Endothelial cell of umbilical vein (primary cell): ENCODE measurements around the gene PPM1L. TPM values are rescaled to one million over a fixed set of nuclear protein-coding genes. Genes with fewer than 3 reads are reported as not detected.

Experiments used
- BruUV-seq: library from RNA; stranded (reverse); fragments of 400-500 nt; replicated peaks from 2 replicates; lab custom pipeline; 2021; lab: Mats Ljungman, UMichigan
- CTCF ChIA-PET: fragments of 300-600, 350-600 bp; sonication (Branson Sonifier 250); formaldehyde crosslinking; loops from one replicate; lab custom pipeline; 2021; ENCODE audit warnings: antibody characterized with exemption, inconsistent platforms; lab: Charles Lee
- POLR2A ChIA-PET: fragments of 300-600, 350-600 bp; sonication (Branson Sonifier 250); formaldehyde crosslinking; loops from one replicate; lab custom pipeline; 2021; ENCODE audit warnings: antibody characterized with exemption, inconsistent platforms; lab: Charles Lee
- DNase-seq: peaks from one replicate; pipeline ENCODE4 v3.0.0-alpha.2; 2011; ENCODE audit warnings: low read depth, low spot score
- FAIRE-seq: peaks from 2 replicates; lab custom pipeline; 2011; peaks lifted over from hg19 to GRCh38; lab: Jason Lieb, UNC
- H2AFZ ChIP-seq: 2 replicates; pipeline ENCODE4 v1.6.0; 2012; ENCODE audit warnings: low read depth, low read length, control low read depth, inconsistent platforms
- H3K27ac ChIP-seq: 2 replicates; pipeline ENCODE4 v1.5.1; 2011; ENCODE audit warnings: low read depth, mild to moderate bottlenecking, control low read depth, low read length, moderate library complexity; ENCODE audit not compliant: insufficient read depth
- H3K27me3 ChIP-seq, 2 experiments: 2 replicates each; pipeline versions ENCODE4 v1.6.0 to v1.6.1; 2011; ENCODE audit warnings: low read length in 2 of 2, mixed read lengths in 1 of 2; ENCODE audit not compliant: control insufficient read depth in 2 of 2, insufficient read depth in 2 of 2
- H3K36me3 ChIP-seq, 2 experiments: 2 replicates in 1 of 2; 3 replicates in 1 of 2; pipeline ENCODE4 v1.5.1; 2011; ENCODE audit warnings: low read length in 2 of 2, mild to moderate bottlenecking in 1 of 2, moderate library complexity in 1 of 2; ENCODE audit not compliant: control insufficient read depth in 2 of 2, insufficient read depth in 2 of 2; ENCODE audit errors: extremely low read depth in 1 of 2
- H3K4me1 ChIP-seq: 3 replicates; pipeline ENCODE4 v1.5.1; 2011; ENCODE audit warnings: mild to moderate bottlenecking, low read length; ENCODE audit not compliant: control insufficient read depth, insufficient read depth; ENCODE audit errors: extremely low read depth
- H3K4me2 ChIP-seq: 2 replicates; pipeline ENCODE4 v1.6.1; 2011; ENCODE audit warnings: low read length, control low read depth, mixed read lengths; ENCODE audit not compliant: insufficient read depth
- H3K4me3 ChIP-seq, 3 experiments: fragments of 200-600 bp in 1 of 3; sonication (generic), shearing (Covaris generic) in 1 of 3; replicated peaks in 1 of 3; 2 replicates each; pipeline ENCODE4 v1.5.1; 2011 to 2016; ENCODE audit warnings: control low read depth in 3 of 3, low read length in 3 of 3, mild to moderate bottlenecking in 2 of 3, inconsistent platforms in 1 of 3, low read depth in 1 of 3, moderate library complexity in 1 of 3; ENCODE audit not compliant: insufficient read depth in 1 of 3
- H3K79me2 ChIP-seq: 2 replicates; pipeline ENCODE4 v1.6.0; 2012; ENCODE audit warnings: low read length, inconsistent platforms; ENCODE audit not compliant: control insufficient read depth, insufficient read depth
- H3K9ac ChIP-seq: replicated peaks from 2 replicates; pipeline ENCODE3; 2011; ENCODE audit warnings: low read length, control low read depth; ENCODE audit not compliant: insufficient read depth; ENCODE audit errors: extremely low read depth
- H3K9me1 ChIP-seq: replicated peaks from 3 replicates; pipeline ENCODE4 v1.6.0; 2011; ENCODE audit warnings: mild to moderate bottlenecking, low read length; ENCODE audit not compliant: control insufficient read depth, insufficient read depth; ENCODE audit errors: extremely low read depth
- H3K9me3 ChIP-seq: replicated peaks from 2 replicates; pipeline ENCODE4 v1.5.1; 2012; ENCODE audit warnings: low read length, inconsistent platforms; ENCODE audit not compliant: control insufficient read depth, insufficient read depth
- H4K20me1 ChIP-seq: replicated peaks from 2 replicates; pipeline ENCODE3; 2011; ENCODE audit warnings: mild to moderate bottlenecking, low read length; ENCODE audit not compliant: control insufficient read depth, insufficient read depth; ENCODE audit errors: extremely low read depth
- EZH2 ChIP-seq: IDR thresholded peaks from 2 replicates; pipeline ENCODE4 v1.6.1; 2012; ENCODE audit warnings: borderline replicate concordance, low read depth, mild to moderate bottlenecking, moderate library complexity, low read length, inconsistent platforms; ENCODE audit not compliant: severe bottlenecking
- FOS ChIP-seq: IDR thresholded peaks from 2 replicates; pipeline ENCODE4 v1.6.1; 2011; ENCODE audit warnings: mild to moderate bottlenecking, low read length, moderate library complexity, borderline replicate concordance; ENCODE audit not compliant: insufficient read depth
- MYC ChIP-seq: IDR thresholded peaks from one replicate; pipeline ENCODE4 v1.6.1; 2011; ENCODE audit warnings: mild to moderate bottlenecking, low read depth, low read length
- POLR2A ChIP-seq: IDR thresholded peaks from 2 replicates; pipeline ENCODE4 v1.6.1; 2012; ENCODE audit warnings: low read depth, mild to moderate bottlenecking, control low read depth, low read length
- POLR2AphosphoS5 ChIP-seq: IDR thresholded peaks from 2 replicates; pipeline ENCODE4 v1.6.1; 2012; ENCODE audit warnings: low read depth, mild to moderate bottlenecking, control low read depth, low read length, moderate library complexity; ENCODE audit not compliant: insufficient read depth
- dilution Hi-C: fragments of 300-500 bp; cut with MboI; formaldehyde crosslinking; loops from one replicate; pipeline ENCODE4 v1.15.0; 2019; ENCODE audit warnings: low sequenced_read_pairs; ENCODE audit not compliant: extremely low pct_ligation_motif_present
- intact Hi-C: fragments of 100-400 bp; cut with micrococcal nuclease; formaldehyde crosslinking; loops from one replicate; pipeline ENCODE4 v1.10.0; 2022
- polyA plus RNA-seq, 4 experiments: library from polyadenylated mRNA; depleted of rRNA in 3 of 4; stranded (reverse) in 3 of 4; unstranded in 1 of 4; fragments of >200 nt; gene quantifications; 2 replicates each; pipeline versions ENCODE4 v1.2.1 to v1.2.3, GENCODE V29; 2011 to 2012; ENCODE audit warnings: missing spikeins in 1 of 4
- total RNA-seq: library from RNA; stranded (reverse); gene quantifications from 2 replicates; pipeline ENCODE4 v1.2.3, GENCODE V29; 2021
- TF ChIP-seq, protein P1 (sequence below): IDR thresholded peaks from 2 replicates; pipeline ENCODE4 v1.6.1; 2011; ENCODE audit not compliant: insufficient read depth, insufficient read length
- TF ChIP-seq, protein P2 (sequence below), 2 donors: IDR thresholded peaks; 1 replicate in 1 of 2; 2 replicates in 1 of 2; pipeline ENCODE4 v1.5.1; 2011; ENCODE audit warnings: low read length in 2 of 2, mild to moderate bottlenecking in 2 of 2, moderate library complexity in 2 of 2, control low read depth in 1 of 2, inconsistent platforms in 1 of 2, low read depth in 1 of 2; ENCODE audit not compliant: insufficient read depth in 1 of 2; ENCODE audit errors: extremely low read depth in 1 of 2

PPM1L gene
- total and polyA plus RNA-seq, 2 donors (not counting 3 experiments of a cell fraction or from before 2014, with no cell fraction given), result 0.63 to 2.9 TPM

GRCh38 chr3:161064413-161064812, 308.4 kb downstream of the PPM1L start:
- FAIRE-seq (no peak), DNase-seq (no peak)
- Histone ChIP-seq H3K4me3 (no peak overlapping the region), H3K4me1 (peaks cover 9% of the 10 kb centered on the region), H3K9me3 (no peaks in the 10 kb centered on the region), H3K79me2 (no peaks in the 10 kb centered on the region), H2AFZ (no peak overlapping the region), H3K9me1 (no peaks in the 10 kb centered on the region), H3K9ac (no peak overlapping the region), H3K27ac (no peak overlapping the region), H3K27me3 (no peaks in the 10 kb centered on the region), H3K4me2 (no peak overlapping the region), H3K36me3 (no peaks in the 10 kb centered on the region), H4K20me1 (no peaks in the 10 kb centered on the region)
- intact Hi-C loops, result no loop called here
- POLR2A ChIA-PET, result no interaction called here
- CTCF ChIA-PET, result interaction anchor here (1.1 kb wide), 1 partner anchor 8 kb away, joined by 3 read pairs; no protein-coding TSS in a partner anchor
- dilution Hi-C loops, result no loop called here
- TF ChIP-seq FOS (no peak), POLR2A (no peak), MYC (no peak), POLR2AphosphoS5 (no peak), EZH2 (no peak)
- TF ChIP-seq, protein P1, sequence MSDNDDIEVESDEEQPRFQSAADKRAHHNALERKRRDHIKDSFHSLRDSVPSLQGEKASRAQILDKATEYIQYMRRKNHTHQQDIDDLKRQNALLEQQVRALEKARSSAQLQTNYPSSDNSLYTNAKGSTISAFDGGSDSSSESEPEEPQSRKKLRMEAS, result no peak
- TF ChIP-seq, protein P2, sequence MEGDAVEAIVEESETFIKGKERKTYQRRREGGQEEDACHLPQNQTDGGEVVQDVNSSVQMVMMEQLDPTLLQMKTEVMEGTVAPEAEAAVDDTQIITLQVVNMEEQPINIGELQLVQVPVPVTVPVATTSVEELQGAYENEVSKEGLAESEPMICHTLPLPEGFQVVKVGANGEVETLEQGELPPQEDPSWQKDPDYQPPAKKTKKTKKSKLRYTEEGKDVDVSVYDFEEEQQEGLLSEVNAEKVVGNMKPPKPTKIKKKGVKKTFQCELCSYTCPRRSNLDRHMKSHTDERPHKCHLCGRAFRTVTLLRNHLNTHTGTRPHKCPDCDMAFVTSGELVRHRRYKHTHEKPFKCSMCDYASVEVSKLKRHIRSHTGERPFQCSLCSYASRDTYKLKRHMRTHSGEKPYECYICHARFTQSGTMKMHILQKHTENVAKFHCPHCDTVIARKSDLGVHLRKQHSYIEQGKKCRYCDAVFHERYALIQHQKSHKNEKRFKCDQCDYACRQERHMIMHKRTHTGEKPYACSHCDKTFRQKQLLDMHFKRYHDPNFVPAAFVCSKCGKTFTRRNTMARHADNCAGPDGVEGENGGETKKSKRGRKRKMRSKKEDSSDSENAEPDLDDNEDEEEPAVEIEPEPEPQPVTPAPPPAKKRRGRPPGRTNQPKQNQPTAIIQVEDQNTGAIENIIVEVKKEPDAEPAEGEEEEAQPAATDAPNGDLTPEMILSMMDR (IDR thresholded peaks at IDR 0.05; ENCODE audit: extremely low read depth in 1 of 2, insufficient read depth in 1 of 2, low read depth in 1 of 2, low read length in 2 of 2), result no peak
- BruUV-seq, result no TSS peak
